ENCODE results near the gene TMEM44.

GRCh38 chr3:194620196-194620595 lies 13.0 kb downstream of the TMEM44 start:
- TF ChIP-seq, protein P1, sequence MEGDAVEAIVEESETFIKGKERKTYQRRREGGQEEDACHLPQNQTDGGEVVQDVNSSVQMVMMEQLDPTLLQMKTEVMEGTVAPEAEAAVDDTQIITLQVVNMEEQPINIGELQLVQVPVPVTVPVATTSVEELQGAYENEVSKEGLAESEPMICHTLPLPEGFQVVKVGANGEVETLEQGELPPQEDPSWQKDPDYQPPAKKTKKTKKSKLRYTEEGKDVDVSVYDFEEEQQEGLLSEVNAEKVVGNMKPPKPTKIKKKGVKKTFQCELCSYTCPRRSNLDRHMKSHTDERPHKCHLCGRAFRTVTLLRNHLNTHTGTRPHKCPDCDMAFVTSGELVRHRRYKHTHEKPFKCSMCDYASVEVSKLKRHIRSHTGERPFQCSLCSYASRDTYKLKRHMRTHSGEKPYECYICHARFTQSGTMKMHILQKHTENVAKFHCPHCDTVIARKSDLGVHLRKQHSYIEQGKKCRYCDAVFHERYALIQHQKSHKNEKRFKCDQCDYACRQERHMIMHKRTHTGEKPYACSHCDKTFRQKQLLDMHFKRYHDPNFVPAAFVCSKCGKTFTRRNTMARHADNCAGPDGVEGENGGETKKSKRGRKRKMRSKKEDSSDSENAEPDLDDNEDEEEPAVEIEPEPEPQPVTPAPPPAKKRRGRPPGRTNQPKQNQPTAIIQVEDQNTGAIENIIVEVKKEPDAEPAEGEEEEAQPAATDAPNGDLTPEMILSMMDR (conservative IDR thresholded peaks at IDR 0.05 in 1 of 2, IDR thresholded peaks at IDR 0.05 in 1 of 2; ENCODE audit: extremely low read depth in 1 of 2, insufficient read depth in 1 of 2, low read depth in 1 of 2, low read length in 2 of 2) = no peak
- no peak for TF ChIP-seq EZH2 (IDR thresholded peaks at IDR 0.05; ENCODE audit: borderline replicate concordance, low read length)
